NCI-H2029 treated with DMSO at 0.1 percent for 48 hours (cell line): Measurements from ENCODE around the gene GTF2B.
"Not testable (repeated sequence)": the region's sequence is repeated elsewhere in the genome, so short reads cannot be mapped to it uniquely, and the experiment has no call there.

Source experiments
- DNase-seq: peaks from one replicate; lab custom pipeline; 2025; lab: John Stamatoyannopoulos, UW

Gene GTF2B

GRCh38 chr1:88883156-88883555 is 8.2 kb downstream of the GTF2B start:
- no peak for DNase-seq

GRCh38 chr1:88880717-88881116 is 10.7 kb downstream of the GTF2B start:
- not testable (repeated sequence) for DNase-seq

- DNase-seq: no peak
Observed at GRCh38 chr1:88878731-88879130, 12.6 kb downstream of the GTF2B start.

GRCh38 chr1:88877911-88878310 is 13.5 kb downstream of the GTF2B start:
- no peak for DNase-seq

GRCh38 chr1:88877382-88877825 is 14.0 kb downstream of the GTF2B start:
- DNase-seq: peak; percentile 52

GRCh38 chr1:88876573-88877365 is 14.6 kb downstream of the GTF2B start:
- DNase-seq: no peak

- no peak for DNase-seq
Observed at GRCh38 chr1:88875595-88875994, 15.8 kb downstream of the GTF2B start.

- DNase-seq: no peak
Observed at GRCh38 chr1:88873737-88874349, 17.5 kb downstream of the GTF2B start.

GRCh38 chr1:88869644-88870043 is 21.7 kb downstream of the GTF2B start:
- DNase-seq: not testable (repeated sequence)

GRCh38 chr1:88867743-88868521 is 23.4 kb downstream of the GTF2B start:
- DNase-seq: no peak

- DNase-seq: no peak
Observed at GRCh38 chr1:88851303-88852063, 39.9 kb downstream of the GTF2B start.

GRCh38 chr1:88847643-88848042 is 43.7 kb downstream of the GTF2B start:
- DNase-seq: no peak

GRCh38 chr1:88825721-88826120 is 65.6 kb downstream of the GTF2B start:
- DNase-seq: no peak

- not testable (repeated sequence) for DNase-seq
Observed at GRCh38 chr1:88819642-88820041, 71.7 kb downstream of the GTF2B start.

GRCh38 chr1:88813471-88813870 is 77.9 kb downstream of the GTF2B start:
- DNase-seq: no peak

GRCh38 chr1:88812366-88812765 is 79.0 kb downstream of the GTF2B start:
- DNase-seq: no peak

GRCh38 chr1:88803444-88803843 is 87.9 kb downstream of the GTF2B start:
- no peak for DNase-seq

- DNase-seq: no peak
Observed at GRCh38 chr1:88802950-88803349, 88.4 kb downstream of the GTF2B start.
